Activated naive CD8-positive, alpha-beta T cell treated with anti-CD3 and anti-CD28 coated beads, Interleukin-2, amount 50 U/mL, for 16 hours (primary cell): ENCODE measurements around the gene KLF15.

ENCODE experiments used
- DNase-seq: peaks from one replicate; pipeline ENCODE4 v3.0.0-alpha.2; 2020; ENCODE audit warnings: low read depth, low spot score

The KLF15 gene

GRCh38 chr3:126360714-126361060 is 3.5 kb upstream of the KLF15 start:
- no peak for DNase-seq

GRCh38 chr3:126360046-126360713 is 3.0 kb upstream of the KLF15 start:
- no peak for DNase-seq

- DNase-seq = no peak
Observed at GRCh38 chr3:126358816-126359181, 1.6 kb upstream of the KLF15 start.

GRCh38 chr3:126358038-126358815 is 1.0 kb upstream of the KLF15 start:
- DNase-seq = no peak

GRCh38 chr3:126356373-126357264 is 589 bp downstream of the KLF15 start:
- no peak for DNase-seq

- no peak for DNase-seq
Observed at GRCh38 chr3:126355777-126356372, 1.3 kb downstream of the KLF15 start.

GRCh38 chr3:126355251-126355650 is 2.0 kb downstream of the KLF15 start:
- DNase-seq = no peak

- DNase-seq = no peak
Observed at GRCh38 chr3:126354776-126355175, 2.4 kb downstream of the KLF15 start.

- DNase-seq = no peak
Observed at GRCh38 chr3:126353694-126354321, 3.4 kb downstream of the KLF15 start.

GRCh38 chr3:126352476-126353454 is 4.4 kb downstream of the KLF15 start:
- DNase-seq = no peak

- no peak for DNase-seq
Observed at GRCh38 chr3:126351771-126352475, 5.3 kb downstream of the KLF15 start.

GRCh38 chr3:126351086-126351770 is 6.0 kb downstream of the KLF15 start:
- DNase-seq = no peak

GRCh38 chr3:126350502-126351085 is 6.6 kb downstream of the KLF15 start:
- no peak for DNase-seq

GRCh38 chr3:126349611-126350501 is 7.4 kb downstream of the KLF15 start:
- no peak for DNase-seq

- DNase-seq = no peak
Observed at GRCh38 chr3:126349071-126349470, 8.1 kb downstream of the KLF15 start.

- DNase-seq = no peak
Observed at GRCh38 chr3:126348308-126348920, 8.8 kb downstream of the KLF15 start.

- no peak for DNase-seq
Observed at GRCh38 chr3:126347543-126348161, 9.6 kb downstream of the KLF15 start.
